ENCODE measurements around the gene NFE2L1. TPM values are rescaled to one million over a fixed set of nuclear protein-coding genes. Genes with fewer than 3 reads are reported as not detected.

The NFE2L1 gene
- polyA plus RNA-seq, 2 of the 4 experiments (the other 2 are of a cell fraction), result 108 to 283 TPM

DNA sequence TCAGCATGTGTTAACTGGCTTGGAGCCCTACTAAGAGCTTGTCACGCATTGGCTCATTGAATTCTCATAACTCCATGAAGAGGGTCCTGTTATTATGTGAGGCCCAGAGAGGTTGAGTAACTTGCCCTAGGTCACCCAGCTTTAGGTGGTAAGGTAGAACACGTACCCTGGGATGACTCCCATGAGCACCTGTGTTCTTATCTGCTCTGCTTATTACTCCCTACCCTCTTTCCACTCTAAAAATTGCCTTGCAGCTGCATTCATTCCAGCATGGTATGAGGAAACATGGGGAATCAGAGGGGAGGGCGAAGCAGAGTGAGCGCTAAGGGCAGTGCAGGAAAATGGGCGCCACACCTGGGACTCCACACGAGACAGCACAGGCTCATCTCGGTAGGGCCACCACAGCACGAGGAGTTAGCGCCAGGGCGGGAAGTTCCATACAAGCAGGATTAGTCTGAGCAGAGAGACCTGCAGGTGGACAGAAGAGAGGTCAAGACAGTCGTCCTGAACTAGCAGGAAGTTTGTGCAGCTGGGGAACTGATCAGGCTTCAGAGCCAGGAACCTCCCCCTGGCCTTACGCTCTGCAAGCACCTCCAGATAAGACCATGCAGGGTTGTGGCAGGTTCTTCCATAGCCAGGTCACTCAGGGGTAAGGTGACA lies 20.7 kb upstream of the NFE2L1 start:
- TF ChIP-seq ZFP36 (IDR thresholded peaks at IDR 0.05; ENCODE audit: borderline replicate concordance, partially characterized antibody) (peak; percentile 47), CHD2 (IDR thresholded peaks at IDR 0.05; ENCODE audit: low read length, partially characterized antibody) (no peak), JUNB (IDR thresholded peaks at IDR 0.05) (no peak), MAX (IDR thresholded peaks at IDR 0.05) (no peak), EP300 (IDR thresholded peaks at IDR 0.05) (no peak), CBX8 (IDR thresholded peaks at IDR 0.05) (no peak), CHD4 (IDR thresholded peaks at IDR 0.05; ENCODE audit: borderline replicate concordance) (no peak), PHF8 (IDR thresholded peaks at IDR 0.05; ENCODE audit: borderline replicate concordance, low read depth) (no peak), KDM1A (IDR thresholded peaks at IDR 0.05; ENCODE audit: low read depth) (0 out of 2 replicates have a peak, but pooled peaks have one; percentile 25), FOSL2 (IDR thresholded peaks at IDR 0.05) (no peak), FOSL2 (CRISPR knock-in tag; IDR thresholded peaks at IDR 0.05) (no peak), HDAC2 (IDR thresholded peaks at IDR 0.05) (no peak), POLR2A (IDR thresholded peaks at IDR 0.05; ENCODE audit: low read length) (no peak), NPAS2 (CRISPR knock-in tag; IDR thresholded peaks at IDR 0.05; ENCODE audit: borderline replicate concordance) (no peak)
- TF ChIP-seq, protein P1, sequence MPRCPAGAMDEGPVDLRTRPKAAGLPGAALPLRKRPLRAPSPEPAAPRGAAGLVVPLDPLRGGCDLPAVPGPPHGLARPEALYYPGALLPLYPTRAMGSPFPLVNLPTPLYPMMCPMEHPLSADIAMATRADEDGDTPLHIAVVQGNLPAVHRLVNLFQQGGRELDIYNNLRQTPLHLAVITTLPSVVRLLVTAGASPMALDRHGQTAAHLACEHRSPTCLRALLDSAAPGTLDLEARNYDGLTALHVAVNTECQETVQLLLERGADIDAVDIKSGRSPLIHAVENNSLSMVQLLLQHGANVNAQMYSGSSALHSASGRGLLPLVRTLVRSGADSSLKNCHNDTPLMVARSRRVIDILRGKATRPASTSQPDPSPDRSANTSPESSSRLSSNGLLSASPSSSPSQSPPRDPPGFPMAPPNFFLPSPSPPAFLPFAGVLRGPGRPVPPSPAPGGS (IDR thresholded peaks at IDR 0.05), result no peak
- WGBS (ENCODE audit: missing lambda C conversion rate), result 78% methylated on average over 12 of the region's 12 CpGs
- peaks cover 23% of the 10 kb centered on the region for H3K4me1 ChIP-seq
- ChIA-PET CTCF (interaction anchor here (0.6 to 46.6 kb wide), 36 partner anchors 8 to 764 kb away, joined by 3 to 1398 read pairs (median 6); partner anchors contain the start of genes CBX1, HOXB6, HOXB8 and NFE2L1), POLR2A (interaction anchor here (1.1 to 2.5 kb wide), 2 partner anchors 19 to 80 kb away, joined by 3 to 59 read pairs; partner anchors contain the start of genes NFE2L1 and SNX11)
- no peak overlapping the region for H3K27ac ChIP-seq
- FAIRE-seq (no peak), ATAC-seq (no peak), DNase-seq (ENCODE audit: low read depth in 1 of 2, low spot score in 1 of 2) (no peak)
- no peak overlapping the region for H3K4me3 ChIP-seq
- no peak overlapping the region for H3K4me2 ChIP-seq
- no peaks in the 10 kb centered on the region for H3K9me3 ChIP-seq

DNA sequence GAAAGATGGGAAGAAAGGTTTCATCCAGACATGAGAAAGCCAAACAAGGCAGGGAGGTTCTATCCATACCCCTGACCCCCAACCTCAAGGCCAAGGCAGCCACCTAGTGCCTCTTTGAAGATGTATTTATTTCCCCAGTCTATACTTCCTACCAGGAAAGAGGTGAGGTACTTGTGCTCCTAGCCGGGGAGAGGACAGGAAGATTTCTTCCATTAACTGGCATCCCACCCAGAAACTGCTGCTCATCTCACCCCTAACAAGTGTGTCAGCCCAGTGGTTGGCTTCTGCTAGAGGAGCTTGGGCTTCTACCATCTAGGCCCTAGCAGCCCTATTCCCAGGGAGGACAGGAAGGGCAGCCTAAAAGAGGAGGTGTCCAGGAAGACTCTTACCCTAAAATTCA lies 19.4 kb upstream of the NFE2L1 start:
- POLR2A ChIA-PET, result interaction anchor here (1.8 kb wide), 1 partner anchor 72 kb away, joined by 4 read pairs; the partner anchor contains the start of gene CBX1
- TF ChIP-seq, protein P2, sequence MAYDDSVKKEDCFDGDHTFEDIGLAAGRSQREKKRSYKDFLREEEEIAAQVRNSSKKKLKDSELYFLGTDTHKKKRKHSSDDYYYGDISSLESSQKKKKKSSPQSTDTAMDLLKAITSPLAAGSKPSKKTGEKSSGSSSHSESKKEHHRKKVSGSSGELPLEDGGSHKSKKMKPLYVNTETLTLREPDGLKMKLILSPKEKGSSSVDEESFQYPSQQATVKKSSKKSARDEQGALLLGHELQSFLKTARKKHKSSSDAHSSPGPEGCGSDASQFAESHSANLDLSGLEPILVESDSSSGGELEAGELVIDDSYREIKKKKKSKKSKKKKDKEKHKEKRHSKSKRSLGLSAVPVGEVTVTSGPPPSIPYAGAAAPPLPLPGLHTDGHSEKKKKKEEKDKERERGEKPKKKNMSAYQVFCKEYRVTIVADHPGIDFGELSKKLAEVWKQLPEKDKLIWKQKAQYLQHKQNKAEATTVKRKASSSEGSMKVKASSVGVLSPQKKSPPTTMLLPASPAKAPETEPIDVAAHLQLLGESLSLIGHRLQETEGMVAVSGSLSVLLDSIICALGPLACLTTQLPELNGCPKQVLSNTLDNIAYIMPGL (CRISPR knock-in tag; IDR thresholded peaks at IDR 0.05; ENCODE audit: borderline replicate concordance), result no peak
- TF ChIP-seq MYC (IDR thresholded peaks at IDR 0.05; ENCODE audit: borderline replicate concordance, low read length) (no peak), ZC3H11A (IDR thresholded peaks at IDR 0.05) (no peak), NR3C1 (IDR thresholded peaks at IDR 0.05) (no peak), JUNB (IDR thresholded peaks at IDR 0.05) (no peak), PHF8 (IDR thresholded peaks at IDR 0.05; ENCODE audit: borderline replicate concordance, low read depth) (no peak), EHF (CRISPR knock-in tag; IDR thresholded peaks at IDR 0.05) (no peak), HDAC2 (IDR thresholded peaks at IDR 0.05) (no peak), TFCP2L1 (CRISPR knock-in tag; IDR thresholded peaks at IDR 0.05) (no peak), POLR2A (IDR thresholded peaks at IDR 0.05; ENCODE audit: low read length) (no peak), NPAS2 (CRISPR knock-in tag; IDR thresholded peaks at IDR 0.05; ENCODE audit: borderline replicate concordance) (no peak), ATOH8 (CRISPR knock-in tag; IDR thresholded peaks at IDR 0.05; ENCODE audit: low read depth) (no peak), POLR2AphosphoS2 (conservative IDR thresholded peaks at IDR 0.05; ENCODE audit: low read length) (no peak), FOXS1 (CRISPR knock-in tag; IDR thresholded peaks at IDR 0.05) (no peak)
- TF ChIP-seq, protein P3, sequence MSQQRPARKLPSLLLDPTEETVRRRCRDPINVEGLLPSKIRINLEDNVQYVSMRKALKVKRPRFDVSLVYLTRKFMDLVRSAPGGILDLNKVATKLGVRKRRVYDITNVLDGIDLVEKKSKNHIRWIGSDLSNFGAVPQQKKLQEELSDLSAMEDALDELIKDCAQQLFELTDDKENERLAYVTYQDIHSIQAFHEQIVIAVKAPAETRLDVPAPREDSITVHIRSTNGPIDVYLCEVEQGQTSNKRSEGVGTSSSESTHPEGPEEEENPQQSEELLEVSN (IDR thresholded peaks at IDR 0.05; ENCODE audit: borderline replicate concordance, low read depth), result no peak

More for the DNA sequence above, 19.4 kb upstream of the NFE2L1 start:
- ATAC-seq (no peak), FAIRE-seq (no peak), DNase-seq (ENCODE audit: low read depth in 1 of 2, low spot score in 1 of 2) (no peak)
- CTCF ChIA-PET, result interaction anchor here (0.7 to 46.6 kb wide), 11 partner anchors 8 to 307 kb away, joined by 3 to 1398 read pairs (median 5); partner anchors contain the start of genes CBX1, NFE2L1 and SNX11
- WGBS (ENCODE audit: missing lambda C conversion rate), result 56% methylated on average over 1 of the region's 1 CpG
- no peak overlapping the region for H3K4me3 ChIP-seq
- no peaks in the 10 kb centered on the region for H3K9me3 ChIP-seq
- H3K4me1 ChIP-seq, result peaks cover 15% of the 10 kb centered on the region
- no peak overlapping the region for H3K4me2 ChIP-seq
- H3K27ac ChIP-seq, result no peak overlapping the region

All from A549 (cell line).